HL-60 (cell line): ENCODE results near the gene PLEKHG2.

ENCODE experiments used
- GABPA ChIP-seq: IDR thresholded peaks from 2 replicates; pipeline ENCODE4 v1.6.1; 2012; ENCODE audit warnings: low read depth
- POLR2AphosphoS5 ChIP-seq: IDR thresholded peaks from 2 replicates; pipeline ENCODE4 v1.6.1; 2012; ENCODE audit warnings: low read depth
- SPI1 ChIP-seq: IDR thresholded peaks from 2 replicates; pipeline ENCODE4 v1.6.1; 2012; ENCODE audit warnings: low read depth, mild to moderate bottlenecking, borderline replicate concordance
- TF ChIP-seq, protein P1 (sequence below): IDR thresholded peaks from one replicate; pipeline ENCODE4 v1.5.1; 2011; ENCODE audit warnings: low read length, control low read depth, inconsistent platforms; ENCODE audit not compliant: insufficient read depth

DNA sequence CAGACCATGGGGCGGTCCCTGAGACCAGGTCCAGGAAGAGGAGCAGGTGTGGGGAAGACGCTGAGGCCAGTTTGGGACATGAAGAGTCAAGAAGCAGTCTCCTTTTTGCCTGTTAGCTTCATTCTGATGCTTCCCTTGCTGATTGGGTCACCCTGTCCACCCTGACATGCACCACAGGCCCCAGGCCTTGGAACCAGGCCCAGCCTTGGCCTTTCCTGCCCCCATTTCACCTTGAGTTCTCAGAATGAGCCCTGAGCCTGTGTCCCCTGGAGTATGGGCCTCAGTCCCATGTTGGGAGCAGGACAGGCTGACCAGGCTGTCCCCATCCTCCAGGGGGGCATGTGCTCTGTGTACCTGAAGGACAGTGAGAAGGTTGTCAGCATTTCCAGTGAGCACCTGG is 63.3 kb downstream of the PLEKHG2 start:
- TF ChIP-seq, protein P1, sequence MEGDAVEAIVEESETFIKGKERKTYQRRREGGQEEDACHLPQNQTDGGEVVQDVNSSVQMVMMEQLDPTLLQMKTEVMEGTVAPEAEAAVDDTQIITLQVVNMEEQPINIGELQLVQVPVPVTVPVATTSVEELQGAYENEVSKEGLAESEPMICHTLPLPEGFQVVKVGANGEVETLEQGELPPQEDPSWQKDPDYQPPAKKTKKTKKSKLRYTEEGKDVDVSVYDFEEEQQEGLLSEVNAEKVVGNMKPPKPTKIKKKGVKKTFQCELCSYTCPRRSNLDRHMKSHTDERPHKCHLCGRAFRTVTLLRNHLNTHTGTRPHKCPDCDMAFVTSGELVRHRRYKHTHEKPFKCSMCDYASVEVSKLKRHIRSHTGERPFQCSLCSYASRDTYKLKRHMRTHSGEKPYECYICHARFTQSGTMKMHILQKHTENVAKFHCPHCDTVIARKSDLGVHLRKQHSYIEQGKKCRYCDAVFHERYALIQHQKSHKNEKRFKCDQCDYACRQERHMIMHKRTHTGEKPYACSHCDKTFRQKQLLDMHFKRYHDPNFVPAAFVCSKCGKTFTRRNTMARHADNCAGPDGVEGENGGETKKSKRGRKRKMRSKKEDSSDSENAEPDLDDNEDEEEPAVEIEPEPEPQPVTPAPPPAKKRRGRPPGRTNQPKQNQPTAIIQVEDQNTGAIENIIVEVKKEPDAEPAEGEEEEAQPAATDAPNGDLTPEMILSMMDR, result no peak
- no peak for TF ChIP-seq SPI1
- no peak for TF ChIP-seq GABPA
- no peak for TF ChIP-seq POLR2AphosphoS5
